Nephron progenitor cell (in vitro differentiated cells): ENCODE data around the gene TMED7.
"Not testable (repeated sequence)": the region's sequence is repeated elsewhere in the genome, so short reads cannot be mapped to it uniquely, and the experiment has no call there.

Source experiments
- DNase-seq: peaks from one replicate; pipeline ENCODE4 v3.0.0; 2021
- H3K27ac Mint-ChIP-seq: 2 replicates; pipeline ENCODE4 v1.8.0; 2021; ENCODE audit warnings: mild to moderate bottlenecking, moderate library complexity, mixed read lengths
- H3K27me3 Mint-ChIP-seq: 2 replicates; pipeline ENCODE4 v1.8.0; 2021; ENCODE audit warnings: mild to moderate bottlenecking, low read depth, mixed read lengths; ENCODE audit not compliant: poor library complexity
- H3K36me3 Mint-ChIP-seq: 2 replicates; pipeline ENCODE4 v1.8.0; 2021; ENCODE audit warnings: low read depth, mixed read lengths
- H3K4me1 Mint-ChIP-seq: 2 replicates; pipeline ENCODE4 v1.8.0; 2021; ENCODE audit warnings: mixed read lengths
- H3K4me3 Mint-ChIP-seq: 2 replicates; pipeline ENCODE4 v1.8.0; 2021; ENCODE audit warnings: mild to moderate bottlenecking, moderate library complexity, mixed read lengths
- H3K9me3 Mint-ChIP-seq: 2 replicates; pipeline ENCODE4 v1.8.0; 2021; ENCODE audit warnings: mild to moderate bottlenecking, moderate library complexity, mixed read lengths
- CTCF ChIP-seq: fragments of 200-600 bp; sonication (generic); IDR thresholded peaks from 2 replicates; pipeline ENCODE4 v1.5.0; 2021; ENCODE audit warnings: antibody characterized with exemption

TMED7 gene

GRCh38 chr5:115648056-115648455 lies 22.2 kb upstream of the TMED7 start:
- H3K36me3 Mint-ChIP-seq: no peaks in the 10 kb centered on the region
- no peaks in the 10 kb centered on the region for H3K4me1 Mint-ChIP-seq
- DNase-seq: no peak
- H3K9me3 Mint-ChIP-seq: no peaks in the 10 kb centered on the region
- H3K27me3 Mint-ChIP-seq: no peaks in the 10 kb centered on the region
- no peak overlapping the region for H3K4me3 Mint-ChIP-seq
- no peak for TF ChIP-seq CTCF
- no peak overlapping the region for H3K27ac Mint-ChIP-seq

- H3K27ac Mint-ChIP-seq, H3K4me3 Mint-ChIP-seq, H3K4me1 Mint-ChIP-seq: not testable (repeated sequence)
These were observed 19.6 kb upstream of the TMED7 start for GRCh38 chr5:115645386-115645785.

DNA sequence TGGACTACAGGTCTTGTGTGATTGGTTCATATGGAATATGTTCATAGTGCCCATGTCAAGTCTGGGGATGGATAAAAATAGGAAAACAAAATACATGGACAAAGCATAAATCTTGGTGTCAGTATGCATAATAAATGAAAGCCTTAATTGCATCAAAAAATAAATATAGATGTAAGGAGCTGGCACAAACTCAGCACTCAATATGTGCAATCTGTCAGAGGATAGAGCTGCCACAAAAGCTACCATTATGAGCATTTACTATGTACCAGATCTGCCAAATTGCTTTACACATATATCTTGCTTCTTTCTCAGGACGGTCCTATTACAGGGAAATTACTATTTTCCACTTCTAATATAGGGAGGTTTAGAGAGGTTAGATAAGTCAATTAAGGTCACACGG lies 18.2 kb upstream of the TMED7 start:
- no peaks in the 10 kb centered on the region for H3K9me3 Mint-ChIP-seq
- no peak for TF ChIP-seq CTCF
- H3K27me3 Mint-ChIP-seq: no peaks in the 10 kb centered on the region
- no peak overlapping the region for H3K4me3 Mint-ChIP-seq
- no peaks in the 10 kb centered on the region for H3K4me1 Mint-ChIP-seq
- no peak overlapping the region for H3K27ac Mint-ChIP-seq
- DNase-seq: no peak
- no peaks in the 10 kb centered on the region for H3K36me3 Mint-ChIP-seq

More at GRCh38 chr5:115645386-115645785, 19.6 kb upstream of the TMED7 start:
- not testable (repeated sequence) for DNase-seq, H3K36me3 Mint-ChIP-seq, H3K27me3 Mint-ChIP-seq, H3K9me3 Mint-ChIP-seq

GRCh38 chr5:115641948-115642347 lies 16.1 kb upstream of the TMED7 start:
- H3K27ac Mint-ChIP-seq: no peak overlapping the region
- H3K4me1 Mint-ChIP-seq: no peaks in the 10 kb centered on the region
- no peaks in the 10 kb centered on the region for H3K36me3 Mint-ChIP-seq

DNA sequence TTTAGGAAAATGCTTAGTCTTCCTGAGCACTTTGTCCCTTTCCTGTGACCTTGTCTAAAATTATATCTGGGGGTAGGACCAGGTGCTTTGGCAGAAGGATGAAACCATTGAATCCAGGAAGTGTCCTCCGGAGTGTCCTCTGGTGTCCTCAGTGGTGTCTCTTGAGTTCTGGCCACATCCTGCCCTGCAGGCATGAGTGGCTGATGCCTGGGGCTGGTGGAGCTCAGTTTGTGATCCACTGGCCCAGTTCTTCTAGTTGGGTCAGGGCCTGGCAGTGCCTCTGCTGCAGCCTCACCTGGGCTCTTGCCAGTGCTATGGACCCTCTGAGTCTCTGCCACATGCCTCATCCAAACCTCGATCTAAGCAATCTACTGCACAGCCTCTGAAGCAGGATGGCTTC lies 14.4 kb upstream of the TMED7 start:
- Mint-ChIP-seq H3K4me1 (no peaks in the 10 kb centered on the region), H3K36me3 (no peaks in the 10 kb centered on the region), H3K9me3 (no peaks in the 10 kb centered on the region), H3K4me3 (no peak overlapping the region), H3K27ac (no peak overlapping the region), H3K27me3 (no peaks in the 10 kb centered on the region)
- TF ChIP-seq CTCF: no peak
- no peak for DNase-seq

More at GRCh38 chr5:115641948-115642347, 16.1 kb upstream of the TMED7 start:
- Mint-ChIP-seq H3K9me3 (no peaks in the 10 kb centered on the region), H3K4me3 (no peak overlapping the region), H3K27me3 (no peaks in the 10 kb centered on the region)
- TF ChIP-seq CTCF: no peak
- DNase-seq: no peak

DNA sequence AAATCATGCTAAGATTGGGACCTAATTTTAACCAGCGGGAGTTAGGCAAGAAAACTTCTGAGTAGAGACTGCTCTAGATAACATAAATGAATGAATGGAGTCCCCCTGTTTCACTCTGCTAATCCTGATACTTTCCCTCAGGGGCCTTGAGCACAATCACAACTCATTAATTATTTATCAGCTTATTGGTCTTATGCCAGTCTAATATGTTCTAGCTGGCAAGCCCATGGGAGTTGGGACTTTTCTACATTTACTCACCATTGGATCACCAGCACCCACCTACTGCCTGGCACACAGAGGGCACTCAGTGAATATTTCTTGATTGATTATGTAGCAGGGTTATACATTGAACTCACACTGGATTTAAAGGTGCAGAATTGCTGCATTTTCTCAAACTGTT lies 13.5 kb upstream of the TMED7 start:
- Mint-ChIP-seq H3K27ac (no peak overlapping the region), H3K4me3 (no peak overlapping the region), H3K4me1 (peaks cover 3% of the 10 kb centered on the region), H3K27me3 (no peaks in the 10 kb centered on the region), H3K9me3 (no peaks in the 10 kb centered on the region), H3K36me3 (no peaks in the 10 kb centered on the region)
- no peak for TF ChIP-seq CTCF
- no peak for DNase-seq
